Mesenchymal stem cell (in vitro differentiated cells and primary cell): Measurements from ENCODE around the gene SMOC2.

Experiments
- DNase-seq: peaks from one replicate; pipeline ENCODE4 v3.0.0-alpha.2; 2013
- H2AFZ ChIP-seq: one replicate; pipeline ENCODE4 v1.6.1; 2013; ENCODE audit warnings: low read depth, mild to moderate bottlenecking, control low read depth, inconsistent platforms, low read length, moderate library complexity
- H2AK5ac ChIP-seq: 2 replicates; pipeline ENCODE4 v1.6.1; 2013; ENCODE audit warnings: low read length, moderate library complexity, mild to moderate bottlenecking, inconsistent platforms; ENCODE audit not compliant: severe bottlenecking
- H2BK120ac ChIP-seq: one replicate; pipeline ENCODE4 v1.6.1; 2013; ENCODE audit warnings: low read depth, mild to moderate bottlenecking, inconsistent platforms, low read length, moderate library complexity
- H2BK12ac ChIP-seq, 2 experiments: one replicate each; pipeline ENCODE4 v1.6.1; 2013; ENCODE audit warnings: inconsistent platforms in 2 of 2, low read length in 2 of 2, mild to moderate bottlenecking in 2 of 2, moderate library complexity in 2 of 2, control low read depth in 1 of 2
- H2BK15ac ChIP-seq: one replicate; pipeline ENCODE4 v1.6.1; 2013; ENCODE audit warnings: mild to moderate bottlenecking, low read depth, inconsistent platforms; ENCODE audit not compliant: poor library complexity, severe bottlenecking
- H2BK5ac ChIP-seq: 2 replicates; pipeline ENCODE4 v1.6.1; 2013; ENCODE audit warnings: low read depth, mild to moderate bottlenecking, low read length, control low read depth, inconsistent platforms; ENCODE audit not compliant: poor library complexity, severe bottlenecking
- H3K14ac ChIP-seq, 2 experiments: one replicate each; pipeline ENCODE4 v1.6.1; 2013; ENCODE audit warnings: inconsistent platforms in 2 of 2, low read length in 2 of 2, control low read depth in 1 of 2, mild to moderate bottlenecking in 1 of 2, moderate library complexity in 1 of 2
- H3K18ac ChIP-seq, 2 experiments: one replicate each; pipeline ENCODE4 v1.6.1; 2013; ENCODE audit warnings: inconsistent platforms in 2 of 2, low read length in 2 of 2, control low read depth in 1 of 2, low read depth in 1 of 2, mild to moderate bottlenecking in 1 of 2
- H3K23ac ChIP-seq, 2 experiments: one replicate each; pipeline ENCODE4 v1.6.1; 2013; ENCODE audit warnings: inconsistent platforms in 2 of 2, low read length in 2 of 2, mild to moderate bottlenecking in 2 of 2, moderate library complexity in 2 of 2, control low read depth in 1 of 2
- H3K27ac ChIP-seq: 2 replicates; pipeline ENCODE4 v1.5.1; 2013; ENCODE audit warnings: mild to moderate bottlenecking, moderate library complexity, low read length, control low read depth, inconsistent platforms; ENCODE audit not compliant: poor library complexity, severe bottlenecking
- H3K27me3 ChIP-seq, 2 experiments: 2 replicates each; pipeline versions ENCODE4 v1.6.1 to v1.7.0; 2013; ENCODE audit warnings: low read length in 2 of 2, mild to moderate bottlenecking in 2 of 2, moderate library complexity in 2 of 2, control low read depth in 1 of 2, inconsistent platforms in 1 of 2; ENCODE audit not compliant: control insufficient read depth in 1 of 2, insufficient read depth in 1 of 2
- H3K36me3 ChIP-seq, 2 experiments: 2 replicates each; pipeline versions ENCODE4 v1.6.1 to v1.7.0; 2013; ENCODE audit warnings: low read length in 2 of 2, control low read depth in 1 of 2, inconsistent platforms in 1 of 2, low read depth in 1 of 2, mild to moderate bottlenecking in 1 of 2; ENCODE audit not compliant: insufficient read depth in 2 of 2, control insufficient read depth in 1 of 2
- H3K4ac ChIP-seq, 2 experiments: one replicate each; pipeline ENCODE4 v1.6.1; 2013; ENCODE audit warnings: inconsistent platforms in 2 of 2, low read length in 2 of 2, mild to moderate bottlenecking in 2 of 2, moderate library complexity in 2 of 2, control low read depth in 1 of 2, low read depth in 1 of 2
- H3K4me1 ChIP-seq: 2 replicates; pipeline ENCODE4 v1.6.1; 2013; ENCODE audit warnings: low read depth, low read length, control low read depth; ENCODE audit not compliant: control insufficient read depth, insufficient read depth
- H3K4me2 ChIP-seq: 2 replicates; pipeline ENCODE4 v1.6.1; 2013; ENCODE audit warnings: low read length, mild to moderate bottlenecking, inconsistent platforms; ENCODE audit not compliant: poor library complexity, severe bottlenecking
- H3K4me3 ChIP-seq, 2 experiments: 2 replicates each; pipeline versions ENCODE4 v1.5.1 to v1.7.0; 2013; ENCODE audit warnings: low read length in 2 of 2, mild to moderate bottlenecking in 2 of 2, control low read depth in 1 of 2, low read depth in 1 of 2; ENCODE audit not compliant: insufficient read depth in 1 of 2
- H3K79me1 ChIP-seq: replicated peaks from 2 replicates; pipeline ENCODE4 v1.6.1; 2013; ENCODE audit warnings: mild to moderate bottlenecking, control low read depth, low read length, inconsistent platforms; ENCODE audit not compliant: poor library complexity, severe bottlenecking
- H3K9ac ChIP-seq: 2 replicates; pipeline ENCODE4 v1.7.0; 2013; ENCODE audit warnings: mild to moderate bottlenecking, low read length, moderate library complexity
- H3K9me3 ChIP-seq: 2 replicates; pipeline ENCODE4 v1.7.0; 2013; ENCODE audit warnings: mild to moderate bottlenecking, low read length; ENCODE audit not compliant: control insufficient read depth
- H4K8ac ChIP-seq: one replicate; pipeline ENCODE4 v1.6.1; 2013; ENCODE audit warnings: inconsistent platforms, mild to moderate bottlenecking, low read length, moderate library complexity
- H4K91ac ChIP-seq: one replicate; pipeline ENCODE4 v1.6.1; 2013; ENCODE audit warnings: mild to moderate bottlenecking, low read length, inconsistent platforms
- WGBS: methylation state at CpG from one replicate; pipeline ENCODE4 v1.1.7; 2013; ENCODE audit warnings: mixed read lengths; 5-methylcytosine and 5-hydroxymethylcytosine counted together

The SMOC2 gene

DNA sequence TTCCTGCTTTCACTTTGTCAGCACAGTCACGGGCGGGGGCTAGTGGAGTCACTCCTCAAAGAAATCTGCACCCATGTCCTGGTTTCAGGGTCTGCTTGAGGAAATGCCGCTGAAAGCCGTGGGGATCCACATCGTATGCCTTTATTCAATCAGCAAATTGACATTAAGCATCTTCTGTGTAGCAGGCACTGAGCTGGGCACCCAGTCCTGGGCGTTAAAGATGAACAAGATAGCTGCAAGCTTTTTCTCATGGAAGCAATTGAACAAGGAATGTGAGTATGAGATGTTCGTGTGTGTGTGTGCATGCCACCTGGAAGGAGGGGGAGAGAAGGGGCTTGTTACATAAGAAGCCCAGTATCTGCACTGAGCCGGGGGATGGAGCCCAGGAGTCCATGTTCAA, 243.9 kb downstream of the SMOC2 start:
- no peak overlapping the region for H4K91ac ChIP-seq
- H3K9me3 ChIP-seq: no peaks in the 10 kb centered on the region
- no peak overlapping the region for H4K8ac ChIP-seq
- no peak overlapping the region for H3K18ac ChIP-seq
- H3K4ac ChIP-seq: no peak overlapping the region
- H3K4me3 ChIP-seq: no peak overlapping the region
- H3K27me3 ChIP-seq: peaks cover 0 to 24% of the 10 kb centered on the region in 2 experiments
- 84% methylated on average over 8 of the region's 8 CpGs for WGBS
- H3K79me1 ChIP-seq: no peaks in the 10 kb centered on the region
- H2BK12ac ChIP-seq: no peak overlapping the region
- no peak overlapping the region for H3K4me2 ChIP-seq
- no peak overlapping the region for H2BK15ac ChIP-seq
- no peak overlapping the region for H3K14ac ChIP-seq
- DNase-seq: no peak
- no peak overlapping the region for H3K23ac ChIP-seq
- H3K27ac ChIP-seq: no peak overlapping the region
- no peak overlapping the region for H2BK120ac ChIP-seq
- peaks cover 2% of the 10 kb centered on the region for H3K4me1 ChIP-seq
- no peak overlapping the region for H2AFZ ChIP-seq
- no peak overlapping the region for H2AK5ac ChIP-seq
- H3K36me3 ChIP-seq: no peaks in the 10 kb centered on the region
- no peak overlapping the region for H3K9ac ChIP-seq
- H2BK5ac ChIP-seq: no peak overlapping the region

DNA sequence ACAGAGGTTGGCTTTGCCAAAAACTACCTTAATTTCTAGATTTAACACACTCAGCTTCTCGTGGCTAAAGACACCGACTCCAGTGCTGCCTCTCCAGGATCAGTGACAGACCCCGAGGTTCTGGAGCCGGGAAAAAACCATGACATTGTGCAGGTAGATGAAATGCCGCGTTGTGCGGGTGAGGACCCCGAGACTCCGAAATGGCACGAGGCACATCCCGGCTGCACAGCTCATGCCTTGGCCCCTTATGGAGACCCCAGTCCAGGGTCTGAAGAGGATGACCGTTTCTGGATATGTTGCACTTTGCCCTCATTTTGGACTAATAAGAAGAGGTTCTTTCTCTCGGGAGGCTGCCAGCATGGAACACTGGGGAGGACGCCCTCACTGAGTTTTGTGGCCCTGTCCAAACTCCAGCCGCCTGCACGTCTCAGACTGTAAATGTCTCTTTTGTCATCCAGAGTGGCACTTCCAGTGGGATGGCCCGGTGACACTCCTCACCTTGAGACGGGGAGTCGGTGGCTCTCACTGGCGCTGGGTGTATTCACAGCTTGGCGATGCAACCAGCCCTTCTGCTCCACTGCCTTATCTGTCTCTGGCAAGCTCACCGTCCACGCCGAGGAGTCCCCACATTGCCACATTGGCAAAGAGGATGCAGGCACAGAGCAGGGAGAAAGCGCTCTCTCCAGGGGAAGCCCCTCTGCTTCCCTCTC, 245.2 kb downstream of the SMOC2 start:
- no peak overlapping the region for H3K14ac ChIP-seq
- H2BK15ac ChIP-seq: no peak overlapping the region
- no peak overlapping the region for H2BK5ac ChIP-seq
- H4K91ac ChIP-seq: no peak overlapping the region
- no peak overlapping the region for H3K9ac ChIP-seq
- no peak overlapping the region for H2BK12ac ChIP-seq
- H3K4me3 ChIP-seq: no peak overlapping the region
- H4K8ac ChIP-seq: no peak overlapping the region
- no peak overlapping the region for H3K4me2 ChIP-seq
- WGBS: 87% methylated on average over 25 of the region's 25 CpGs
- no peak overlapping the region for H2BK120ac ChIP-seq
- no peaks in the 10 kb centered on the region for H3K36me3 ChIP-seq
- H3K4ac ChIP-seq: no peak overlapping the region
- no peaks in the 10 kb centered on the region for H3K9me3 ChIP-seq
- no peak overlapping the region for H3K27ac ChIP-seq
- H3K4me1 ChIP-seq: peaks cover 2% of the 10 kb centered on the region
- peaks cover 0 to 24% of the 10 kb centered on the region in 2 experiments for H3K27me3 ChIP-seq
- H3K79me1 ChIP-seq: no peaks in the 10 kb centered on the region
- H3K23ac ChIP-seq: no peak overlapping the region
- no peak for DNase-seq
- no peak overlapping the region for H2AK5ac ChIP-seq
- no peak overlapping the region for H2AFZ ChIP-seq
- no peak overlapping the region for H3K18ac ChIP-seq

DNA sequence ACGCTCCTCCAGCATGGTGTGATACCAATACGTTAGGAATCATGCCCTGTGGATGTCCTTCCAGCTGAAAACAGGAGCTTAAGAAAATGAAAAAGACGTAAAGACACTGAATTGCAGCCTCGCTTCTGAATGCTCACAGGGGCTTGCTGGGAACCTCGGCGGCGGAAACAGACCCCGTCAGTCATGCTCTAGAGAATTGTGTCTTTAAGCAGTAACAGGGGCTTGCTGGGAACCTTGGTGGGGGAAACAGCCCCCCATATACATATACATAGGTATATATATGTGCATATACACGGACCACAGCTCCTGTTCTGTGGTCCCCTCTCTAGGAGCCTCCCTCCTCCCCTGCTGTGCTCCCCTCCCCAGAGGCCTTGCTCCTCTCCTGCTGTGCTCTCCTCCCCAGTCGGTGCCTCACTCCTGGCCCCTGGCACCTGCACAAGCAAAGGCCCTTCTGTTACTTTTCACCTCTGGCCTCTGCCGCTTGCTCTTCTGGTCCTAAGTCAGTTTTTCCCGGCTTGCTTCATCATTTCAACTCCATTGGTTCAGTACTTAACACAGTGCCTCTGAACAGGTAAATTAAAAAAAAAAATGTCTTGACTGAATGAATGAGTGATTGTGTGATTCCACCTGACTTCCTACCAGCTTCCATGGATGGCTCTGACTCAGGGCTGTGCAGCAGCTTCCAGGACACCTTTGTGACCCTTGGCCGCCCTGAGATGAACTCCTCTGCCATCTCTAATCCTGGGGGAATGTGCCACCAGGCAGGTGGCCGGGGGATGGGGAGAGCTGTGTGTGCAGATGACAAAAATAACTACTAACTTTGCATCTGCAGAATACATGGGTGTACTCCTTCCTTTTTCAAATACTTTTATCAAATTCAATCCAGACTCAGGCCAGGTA, 246.1 kb downstream of the SMOC2 start:
- Histone ChIP-seq H3K14ac (no peak overlapping the region), H2BK15ac (no peak overlapping the region), H2BK12ac (no peak overlapping the region), H3K27me3 (peaks cover 0 to 24% of the 10 kb centered on the region in 2 experiments), H2BK120ac (no peak overlapping the region), H2AK5ac (no peak overlapping the region), H2AFZ (no peak overlapping the region), H3K4me1 (peaks cover 2% of the 10 kb centered on the region), H3K9me3 (no peaks in the 10 kb centered on the region), H3K9ac (no peak overlapping the region), H4K91ac (no peak overlapping the region), H3K23ac (no peak overlapping the region), H3K79me1 (no peaks in the 10 kb centered on the region), H3K27ac (no peak overlapping the region), H3K4ac (no peak overlapping the region), H3K18ac (no peak overlapping the region), H3K4me3 (no peak overlapping the region), H2BK5ac (no peak overlapping the region), H3K4me2 (no peak overlapping the region), H4K8ac (no peak overlapping the region), H3K36me3 (no peaks in the 10 kb centered on the region)
- 62% methylated on average over 11 of the region's 14 CpGs for WGBS
- DNase-seq: no peak

DNA sequence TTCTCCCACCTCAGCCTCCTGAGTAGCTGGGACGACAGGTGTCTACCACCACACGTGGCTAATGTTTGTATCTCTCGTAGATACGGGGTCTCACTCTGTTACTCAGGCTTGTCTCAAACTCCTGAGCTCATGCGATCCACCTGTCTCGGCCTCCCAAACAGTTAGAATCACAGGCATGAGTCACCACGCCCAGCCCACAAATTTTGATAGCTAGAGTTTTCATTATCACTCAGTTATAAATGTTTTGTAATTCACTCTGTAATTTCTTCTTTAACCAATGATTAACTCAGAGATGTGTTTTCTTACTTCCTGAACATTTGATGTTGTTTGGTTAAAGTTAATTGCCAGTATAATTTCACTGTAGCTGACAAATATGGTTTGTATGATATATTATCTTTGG, 249.3 kb downstream of the SMOC2 start:
- no peak overlapping the region for H4K8ac ChIP-seq
- H3K4me1 ChIP-seq: peaks cover 2% of the 10 kb centered on the region
- H2BK5ac ChIP-seq: no peak overlapping the region
- no peak overlapping the region for H3K4me2 ChIP-seq
- H3K9ac ChIP-seq: no peak overlapping the region
- no peaks in the 10 kb centered on the region for H3K79me1 ChIP-seq
- H3K27me3 ChIP-seq: peaks cover 0 to 19% of the 10 kb centered on the region in 2 experiments
- H3K27ac ChIP-seq: no peak overlapping the region
- H2BK120ac ChIP-seq: no peak overlapping the region
- WGBS: 82% methylated on average over 6 of the region's 7 CpGs
- no peak overlapping the region for H3K14ac ChIP-seq
- H3K18ac ChIP-seq: no peak overlapping the region
- H3K9me3 ChIP-seq: no peaks in the 10 kb centered on the region
- H3K4ac ChIP-seq: no peak overlapping the region
- H2AK5ac ChIP-seq: no peak overlapping the region
- H4K91ac ChIP-seq: no peak overlapping the region
- DNase-seq: no peak
- no peak overlapping the region for H3K4me3 ChIP-seq
- no peak overlapping the region for H2BK15ac ChIP-seq
- no peaks in the 10 kb centered on the region for H3K36me3 ChIP-seq
- no peak overlapping the region for H3K23ac ChIP-seq
- H2BK12ac ChIP-seq: no peak overlapping the region
- no peak overlapping the region for H2AFZ ChIP-seq
